GM21619 (cell line): ENCODE measurements around the gene ARV1.
"Not testable (repeated sequence)": the region's sequence is repeated elsewhere in the genome, so short reads cannot be mapped to it uniquely, and the experiment has no call there.

ENCODE experiments used
- ATAC-seq: cut with Tn5 transposase; IDR thresholded peaks from one replicate; pipeline ENCODE4 v1.9.1; 2021; ENCODE audit not compliant: unreplicated experiment

The ARV1 gene

DNA sequence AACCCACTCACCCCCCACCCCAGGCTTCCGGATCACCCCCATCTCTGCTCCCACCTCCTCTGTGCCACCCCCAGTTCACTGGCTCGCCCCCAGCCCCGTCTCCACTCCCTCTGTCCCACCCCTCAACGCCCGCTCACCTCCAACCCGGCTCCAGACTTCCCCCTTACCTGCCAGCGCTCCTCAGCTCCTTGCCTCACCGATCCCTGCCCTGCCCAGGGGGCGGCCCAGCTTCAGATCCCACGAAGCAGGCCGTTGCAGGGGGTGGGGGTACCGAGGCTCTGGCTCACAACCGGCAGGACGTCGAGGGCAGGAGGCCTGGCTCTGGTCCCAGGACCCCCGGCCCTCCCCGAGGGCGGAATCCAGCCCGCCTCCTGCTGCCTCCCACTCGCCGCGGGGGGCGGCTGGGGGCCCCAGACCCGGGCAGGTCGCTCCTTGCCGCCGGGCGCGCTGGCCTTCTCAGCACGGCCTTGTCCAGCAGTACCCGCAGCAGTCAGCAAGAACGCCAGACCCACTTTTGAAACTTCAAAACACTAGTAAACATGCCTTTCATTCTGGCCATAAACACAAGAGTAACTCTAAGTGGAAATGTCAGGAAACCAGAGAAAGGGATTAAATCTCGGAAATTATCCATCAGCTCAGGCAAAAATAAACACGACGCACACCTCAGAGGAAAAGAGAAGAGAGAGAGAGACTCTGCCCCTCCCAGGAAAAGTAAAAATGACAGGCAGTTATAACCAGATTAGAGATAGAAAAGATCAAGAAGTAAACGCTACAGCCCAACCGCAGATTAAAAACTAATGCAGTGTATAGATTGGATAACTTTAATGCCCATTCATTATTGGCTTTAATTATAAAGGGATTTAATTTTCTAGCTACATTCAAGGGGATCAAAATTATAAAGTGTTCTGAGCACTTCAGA is 62.2 kb downstream of the ARV1 start:
- no peak for ATAC-seq

DNA sequence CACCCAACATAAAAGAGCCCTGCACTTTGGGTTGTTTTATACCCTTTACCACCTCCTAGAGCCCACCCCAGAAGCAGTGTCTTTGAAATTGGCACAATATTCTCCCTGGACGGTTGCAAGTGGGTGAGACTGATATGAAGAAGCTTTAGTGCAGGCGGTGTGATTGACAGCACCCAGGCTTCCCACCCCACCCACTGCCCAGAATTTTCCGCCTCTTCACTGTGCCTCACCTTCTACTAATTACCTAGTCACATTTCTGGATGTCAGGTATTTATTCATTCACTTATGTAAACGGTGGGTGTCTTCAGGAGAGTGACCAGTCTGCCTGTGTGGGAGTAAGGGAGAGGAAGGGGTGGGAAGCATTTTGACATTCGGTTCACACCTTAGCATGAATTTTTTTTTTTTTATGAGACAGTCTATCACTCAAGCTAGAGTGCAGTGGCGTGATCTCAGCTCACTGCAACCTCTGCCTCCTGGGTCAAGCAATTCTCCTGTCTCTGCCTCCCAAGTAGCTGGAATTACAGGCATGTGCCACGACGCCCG is 62.9 kb downstream of the ARV1 start:
- ATAC-seq, result no peak

DNA sequence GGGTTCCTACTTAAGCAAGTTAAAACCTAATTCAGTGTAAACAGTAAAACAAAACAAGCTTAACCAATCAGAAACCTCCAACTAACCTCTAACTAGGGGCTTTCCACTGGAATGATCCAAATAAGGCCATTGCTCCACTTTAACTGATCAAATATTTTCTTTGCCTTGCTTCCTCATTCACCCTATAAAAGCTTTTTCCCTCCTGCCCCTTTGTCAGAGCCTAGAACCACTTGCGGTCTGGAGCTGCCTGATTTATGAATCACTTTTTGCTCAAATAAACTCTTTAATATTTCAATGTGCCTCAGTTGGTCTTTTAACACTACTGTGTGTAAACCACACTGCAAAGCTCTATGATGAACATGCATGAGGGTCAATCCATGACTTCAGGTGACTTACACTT is 65.7 kb downstream of the ARV1 start:
- no peak for ATAC-seq

DNA sequence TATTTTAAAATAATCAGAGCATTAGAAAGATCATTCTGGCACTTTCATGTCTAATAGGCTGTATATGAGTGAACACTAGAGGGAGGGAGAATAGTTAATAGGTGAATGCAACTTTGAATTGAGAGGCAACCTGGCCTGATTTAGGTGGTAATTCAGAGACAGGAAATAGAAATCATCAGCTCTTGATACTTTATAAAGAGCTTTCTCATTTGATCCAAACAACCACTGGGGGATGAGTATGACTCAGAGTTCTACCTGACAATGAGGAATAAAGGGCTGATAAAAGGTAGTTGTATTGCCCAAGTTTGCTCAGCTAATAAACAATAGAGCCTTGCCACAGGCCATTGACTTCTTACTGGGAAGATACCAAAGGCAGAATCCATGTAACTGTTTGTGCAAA is 66.4 kb downstream of the ARV1 start:
- no peak for ATAC-seq

DNA sequence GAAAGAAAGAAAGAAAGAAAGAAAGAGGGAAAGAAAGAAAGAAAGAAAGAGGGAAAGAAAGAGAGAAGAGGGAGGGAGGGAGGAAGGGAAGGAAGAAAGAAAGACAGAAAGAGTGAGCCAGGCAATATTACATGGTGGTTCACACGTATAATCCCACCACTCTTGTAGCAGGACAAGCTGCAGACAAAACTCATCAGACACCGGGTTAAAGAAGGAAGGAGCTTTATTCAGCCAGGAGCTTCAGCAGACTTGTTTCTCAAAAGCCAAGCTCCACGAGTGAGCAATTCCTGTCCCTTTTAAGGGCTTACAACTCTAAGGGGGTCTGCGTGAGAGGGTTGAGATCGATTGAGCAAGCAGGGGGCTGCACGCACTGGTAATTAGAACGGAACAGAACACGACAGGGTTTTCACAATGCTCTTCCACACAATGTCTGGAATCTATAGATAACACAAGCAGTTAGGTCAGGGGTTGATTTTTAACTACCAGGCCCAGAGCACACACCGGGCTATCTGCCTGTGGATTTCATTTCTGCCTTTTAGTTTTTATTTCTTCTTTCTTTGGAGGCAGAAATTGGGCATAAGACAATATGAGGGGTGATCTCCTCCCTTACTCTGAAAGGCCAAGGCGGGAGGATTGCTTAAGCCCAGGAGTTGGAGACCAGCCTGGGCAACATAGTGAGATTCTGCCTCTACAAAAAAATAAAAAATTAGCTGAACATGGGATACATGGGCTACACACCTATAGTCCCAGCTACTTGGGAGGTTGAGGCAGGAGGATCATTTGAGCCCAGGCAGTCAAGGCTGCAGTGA is 67.2 kb downstream of the ARV1 start:
- not testable (repeated sequence) for ATAC-seq

DNA sequence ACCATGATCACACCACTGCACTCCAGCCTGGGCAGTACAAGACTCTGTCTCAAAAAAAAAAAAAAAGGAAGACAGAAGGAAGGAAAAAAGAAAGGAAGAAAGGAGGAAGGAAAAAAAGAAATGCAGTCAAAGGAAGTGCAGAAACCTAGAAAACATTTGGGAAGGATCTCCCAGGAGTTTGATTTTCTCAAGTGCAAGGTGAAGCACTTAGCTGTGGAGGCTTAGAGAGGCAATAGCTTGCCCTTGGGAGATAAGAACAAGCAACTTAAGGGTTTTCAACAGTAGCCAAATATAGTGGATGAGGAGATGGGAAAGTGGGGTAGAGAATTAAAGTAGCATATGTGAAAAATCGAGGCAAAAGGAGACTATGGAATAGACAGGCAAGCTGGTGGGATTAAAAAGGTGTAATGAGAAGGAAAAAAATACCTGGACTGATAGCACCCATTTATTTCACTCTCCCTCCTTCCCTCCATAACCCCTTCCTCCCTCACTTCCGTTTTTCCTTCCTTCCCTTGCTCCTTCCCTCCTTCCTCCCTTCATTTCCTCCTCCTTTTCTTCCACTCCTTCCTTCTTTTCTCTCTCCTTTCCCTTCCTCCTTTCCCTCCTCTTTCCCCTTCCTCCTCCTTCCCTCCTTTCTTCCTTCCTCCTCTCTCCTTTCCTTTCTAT is 68.0 kb downstream of the ARV1 start:
- no peak for ATAC-seq

DNA sequence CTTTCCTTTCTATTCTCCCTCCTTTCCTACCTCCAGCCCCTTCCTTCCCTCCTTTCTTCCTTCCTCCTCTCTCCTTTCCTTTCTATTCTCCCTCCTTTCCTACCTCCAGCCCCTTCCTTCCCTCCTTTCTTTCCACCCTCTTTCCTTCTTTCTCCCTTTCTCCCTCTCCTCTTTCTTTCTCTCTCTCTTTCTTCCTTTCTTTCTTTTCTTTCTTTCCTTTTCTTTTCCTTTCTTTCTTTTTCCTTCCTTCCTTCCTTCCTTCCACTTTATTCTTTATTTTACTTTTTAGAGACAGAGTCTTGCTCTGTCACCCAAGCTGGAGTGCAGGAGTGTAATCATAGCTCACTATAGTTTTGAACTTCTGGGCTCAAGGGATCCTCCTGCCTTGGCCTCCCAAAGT is 68.6 kb downstream of the ARV1 start:
- not testable (repeated sequence) for ATAC-seq

DNA sequence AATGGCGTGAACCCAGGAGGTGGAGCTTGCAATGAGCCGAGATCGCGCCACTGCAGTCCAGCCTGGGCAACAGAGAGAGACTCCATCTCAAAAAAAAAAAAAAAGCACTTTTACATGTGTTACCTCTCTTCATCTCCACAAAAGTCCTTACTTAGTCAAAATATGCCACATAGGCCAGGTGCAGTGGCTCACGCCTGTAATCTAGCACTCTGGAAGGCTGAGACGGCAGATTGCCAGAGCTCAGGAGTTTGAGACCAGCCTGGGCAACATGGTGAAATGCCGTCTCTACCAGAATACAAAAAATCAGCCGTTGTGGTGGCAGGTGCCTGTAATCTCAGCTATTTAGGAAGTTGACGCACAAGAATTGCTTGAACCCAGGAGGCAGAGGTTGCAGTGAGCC is 69.5 kb downstream of the ARV1 start:
- ATAC-seq, result not testable (repeated sequence)

DNA sequence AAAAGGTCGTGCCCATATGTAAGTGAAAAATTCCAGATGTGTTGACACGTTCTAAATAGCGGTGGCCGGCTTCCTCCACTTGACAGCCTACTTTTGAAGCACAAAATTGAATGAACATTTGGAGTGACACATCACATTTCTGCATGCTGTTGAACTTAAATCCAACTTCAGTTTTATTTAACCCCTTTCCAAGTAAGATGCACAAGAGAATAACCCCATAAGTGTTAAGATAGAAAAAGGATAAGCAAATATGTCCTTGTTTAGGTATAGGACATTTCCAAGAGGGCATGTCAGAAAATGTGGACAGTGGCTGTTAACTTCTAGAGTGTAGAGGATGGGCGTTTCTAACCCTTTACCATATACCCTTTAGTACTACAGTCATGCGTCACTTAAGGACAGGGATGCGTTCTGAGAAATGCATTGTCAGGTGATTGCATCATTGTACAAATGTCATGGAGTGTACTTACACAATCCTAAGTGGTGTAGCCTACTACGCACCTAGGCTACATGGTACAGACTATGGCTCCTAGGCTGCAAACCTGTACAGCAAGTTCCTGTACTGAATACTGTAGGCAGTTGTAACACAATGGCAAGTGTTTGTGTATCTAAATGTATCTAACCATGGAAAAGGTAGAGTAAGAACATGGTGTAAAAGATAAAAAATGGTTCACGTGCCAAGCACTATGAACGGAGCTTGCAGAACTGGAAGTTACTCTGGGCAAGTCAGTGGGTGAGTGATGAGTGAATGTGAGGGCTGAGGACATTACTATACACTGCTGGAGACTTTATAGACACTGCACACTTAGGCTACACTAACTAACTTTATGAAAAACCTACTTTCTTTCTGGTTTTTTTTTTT is 70.5 kb downstream of the ARV1 start:
- ATAC-seq, result no peak
